IPS-15b (cell line): ENCODE measurements around the gene FAM107A.

Experiments
- H3K27me3 ChIP-seq: one replicate; pipeline ENCODE4 v1.6.1; 2013; ENCODE audit warnings: low read length; ENCODE audit not compliant: control insufficient read depth, insufficient read depth
- H3K36me3 ChIP-seq: one replicate; pipeline ENCODE4 v1.6.1; 2013; ENCODE audit warnings: low read length; ENCODE audit not compliant: control insufficient read depth, insufficient read depth
- H3K4me1 ChIP-seq: one replicate; pipeline ENCODE4 v1.6.1; 2013; ENCODE audit warnings: mild to moderate bottlenecking, low read length; ENCODE audit not compliant: control insufficient read depth, insufficient read depth
- H3K4me3 ChIP-seq: one replicate; pipeline ENCODE4 v1.5.1; 2013; ENCODE audit warnings: low read depth, low read length
- H3K9ac ChIP-seq: one replicate; pipeline ENCODE4 v1.6.1; 2013; ENCODE audit warnings: low read depth, mild to moderate bottlenecking, low read length
- H3K9me3 ChIP-seq: one replicate; pipeline ENCODE4 v1.6.1; 2013; ENCODE audit warnings: mild to moderate bottlenecking, low read length; ENCODE audit not compliant: control insufficient read depth, insufficient read depth

FAM107A gene

DNA sequence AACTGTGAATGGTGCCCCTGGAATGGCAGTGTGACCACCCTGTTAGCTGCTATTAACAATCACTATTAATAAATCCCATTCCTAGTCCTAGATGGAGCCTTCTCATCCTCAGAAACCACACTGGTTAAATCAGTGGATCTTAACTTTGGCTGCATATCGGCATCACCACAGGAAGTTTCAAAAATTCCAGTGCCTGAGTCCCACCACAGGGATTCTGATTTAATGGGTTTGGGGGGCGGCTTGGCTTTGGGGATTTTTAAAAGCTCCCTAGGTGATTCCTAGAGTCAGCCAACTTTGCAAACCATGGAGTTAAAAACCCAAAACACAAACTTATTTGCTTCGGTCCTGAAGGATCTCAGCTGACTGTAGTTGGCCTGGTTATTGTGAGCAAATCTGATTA is 3.1 kb downstream of the FAM107A start:
- H3K4me1 ChIP-seq: peaks cover 8% of the 10 kb centered on the region
- no peak overlapping the region for H3K4me3 ChIP-seq
- no peaks in the 10 kb centered on the region for H3K9me3 ChIP-seq
- no peaks in the 10 kb centered on the region for H3K36me3 ChIP-seq
- H3K27me3 ChIP-seq: peaks cover 6% of the 10 kb centered on the region
- no peak overlapping the region for H3K9ac ChIP-seq

DNA sequence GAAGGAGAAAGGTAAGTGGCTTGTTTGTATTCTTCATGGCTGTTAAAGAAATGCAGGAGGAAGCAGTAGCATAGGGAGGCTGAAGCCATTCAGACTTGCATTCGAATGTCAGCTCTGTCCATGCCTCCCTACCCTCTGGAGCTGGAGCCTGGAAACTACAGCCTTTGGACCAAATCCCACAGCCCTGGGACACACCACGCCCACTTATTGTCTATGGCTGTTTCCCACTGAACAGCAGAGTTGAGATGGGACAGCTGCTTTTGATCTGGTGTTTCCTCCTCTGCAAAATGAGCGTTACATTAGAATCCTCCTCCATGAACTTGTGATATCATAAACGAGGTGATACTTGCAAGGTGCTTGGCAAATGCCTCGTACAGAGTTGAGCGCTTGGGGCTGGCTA is 3.6 kb downstream of the FAM107A start:
- no peaks in the 10 kb centered on the region for H3K9me3 ChIP-seq
- no peaks in the 10 kb centered on the region for H3K36me3 ChIP-seq
- peaks cover 8% of the 10 kb centered on the region for H3K4me1 ChIP-seq
- H3K27me3 ChIP-seq: peaks cover 6% of the 10 kb centered on the region
- H3K9ac ChIP-seq: no peak overlapping the region
- H3K4me3 ChIP-seq: no peak overlapping the region

DNA sequence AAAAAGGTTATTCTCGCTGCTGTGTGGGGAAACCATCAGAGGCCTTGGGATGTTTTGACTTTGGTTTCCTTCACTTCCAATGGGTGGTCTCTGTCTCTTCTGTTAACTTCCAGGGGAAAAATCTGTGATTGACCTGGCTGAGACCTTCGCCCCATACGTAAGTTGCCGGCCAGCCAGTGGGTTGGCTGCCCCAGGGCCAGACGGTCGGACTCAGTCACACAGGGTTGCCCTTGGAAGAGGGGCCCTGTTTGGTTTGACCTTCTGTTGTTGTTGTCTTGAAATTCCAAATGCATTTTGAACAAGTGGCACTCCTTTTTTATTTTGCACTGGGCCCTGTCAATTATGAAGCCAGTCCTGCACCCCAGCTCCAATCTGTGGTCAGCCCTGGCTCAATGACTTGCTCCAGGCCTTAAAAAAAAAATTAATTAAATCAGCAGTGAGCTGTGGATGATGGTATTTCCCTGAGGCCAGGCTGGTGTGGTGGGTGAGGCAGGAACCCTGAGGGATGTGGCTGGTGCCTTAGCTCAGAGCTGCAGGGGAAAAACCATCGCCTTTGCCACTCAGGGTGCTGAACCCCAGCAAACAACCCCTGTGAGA is 4.5 kb downstream of the FAM107A start:
- no peaks in the 10 kb centered on the region for H3K9me3 ChIP-seq
- H3K27me3 ChIP-seq: peaks cover 6% of the 10 kb centered on the region
- no peak overlapping the region for H3K4me3 ChIP-seq
- no peak overlapping the region for H3K9ac ChIP-seq
- H3K36me3 ChIP-seq: no peaks in the 10 kb centered on the region
- H3K4me1 ChIP-seq: peaks cover 8% of the 10 kb centered on the region

GRCh38 chr3:58572013-58572633 is 5.1 kb downstream of the FAM107A start:
- H3K27me3 ChIP-seq: peaks cover 6% of the 10 kb centered on the region
- no peak overlapping the region for H3K9ac ChIP-seq
- peaks cover 4% of the 10 kb centered on the region for H3K4me1 ChIP-seq
- H3K4me3 ChIP-seq: no peak overlapping the region
- no peaks in the 10 kb centered on the region for H3K9me3 ChIP-seq
- no peaks in the 10 kb centered on the region for H3K36me3 ChIP-seq

GRCh38 chr3:58570851-58571250 is 6.3 kb downstream of the FAM107A start:
- Histone ChIP-seq H3K36me3 (no peaks in the 10 kb centered on the region), H3K9me3 (no peaks in the 10 kb centered on the region), H3K4me1 (peaks cover 2% of the 10 kb centered on the region), H3K9ac (no peak overlapping the region), H3K27me3 (peaks cover 2% of the 10 kb centered on the region), H3K4me3 (no peak overlapping the region)

DNA sequence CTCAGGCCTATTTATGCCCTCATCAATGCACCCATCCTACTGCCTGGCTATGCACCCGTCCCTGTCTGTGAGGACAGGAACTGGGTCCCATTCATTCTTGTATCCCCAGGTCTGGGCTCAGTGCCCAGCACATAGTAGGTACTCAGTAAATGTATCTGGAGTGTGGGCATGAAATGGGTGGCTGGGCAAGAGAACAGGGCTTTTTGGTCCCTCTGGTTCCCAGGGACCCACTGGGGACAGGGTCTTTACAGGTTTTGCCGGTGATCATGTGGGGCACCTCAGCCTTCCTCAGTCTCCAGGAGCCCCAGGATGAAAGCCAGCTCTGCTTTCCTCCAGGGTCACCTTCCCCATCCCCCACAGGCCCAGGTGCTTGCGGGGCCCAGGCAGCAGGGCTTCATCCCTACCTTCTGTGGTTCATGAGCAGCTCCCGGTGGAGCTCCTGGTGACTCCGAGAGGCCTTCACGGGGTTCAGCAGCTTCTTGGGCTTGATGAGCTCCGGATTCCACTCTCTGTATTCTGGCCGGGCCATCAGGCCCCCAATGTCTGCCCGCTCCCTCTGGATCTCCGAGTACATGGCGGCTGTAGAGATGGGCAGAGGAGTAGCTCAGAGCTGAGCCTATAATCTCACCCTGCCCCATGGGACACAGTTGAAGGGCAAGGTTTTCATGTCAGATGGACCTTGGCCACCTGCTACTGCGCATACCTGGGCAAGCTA is 7.7 kb downstream of the FAM107A start:
- peaks cover 8% of the 10 kb centered on the region for H3K4me1 ChIP-seq
- H3K9ac ChIP-seq: no peak overlapping the region
- no peaks in the 10 kb centered on the region for H3K36me3 ChIP-seq
- H3K4me3 ChIP-seq: no peak overlapping the region
- H3K9me3 ChIP-seq: no peaks in the 10 kb centered on the region
- H3K27me3 ChIP-seq: no peaks in the 10 kb centered on the region

GRCh38 chr3:58568572-58569286 is 8.5 kb downstream of the FAM107A start:
- H3K4me1 ChIP-seq: peaks cover 8% of the 10 kb centered on the region
- no peaks in the 10 kb centered on the region for H3K27me3 ChIP-seq
- H3K4me3 ChIP-seq: no peak overlapping the region
- no peaks in the 10 kb centered on the region for H3K9me3 ChIP-seq
- H3K36me3 ChIP-seq: no peaks in the 10 kb centered on the region
- H3K9ac ChIP-seq: no peak overlapping the region

GRCh38 chr3:58567251-58567515 is 10.0 kb downstream of the FAM107A start:
- H3K4me3 ChIP-seq: no peak overlapping the region
- no peaks in the 10 kb centered on the region for H3K36me3 ChIP-seq
- H3K27me3 ChIP-seq: no peaks in the 10 kb centered on the region
- no peaks in the 10 kb centered on the region for H3K9me3 ChIP-seq
- peaks cover 8% of the 10 kb centered on the region for H3K4me1 ChIP-seq
- H3K9ac ChIP-seq: no peak overlapping the region

GRCh38 chr3:58566398-58567250 is 10.6 kb downstream of the FAM107A start:
- Histone ChIP-seq H3K4me3 (no peak overlapping the region), H3K4me1 (peaks cover 10% of the 10 kb centered on the region), H3K36me3 (no peaks in the 10 kb centered on the region), H3K27me3 (no peaks in the 10 kb centered on the region), H3K9me3 (no peaks in the 10 kb centered on the region), H3K9ac (peak overlapping the region; percentile 43)

DNA sequence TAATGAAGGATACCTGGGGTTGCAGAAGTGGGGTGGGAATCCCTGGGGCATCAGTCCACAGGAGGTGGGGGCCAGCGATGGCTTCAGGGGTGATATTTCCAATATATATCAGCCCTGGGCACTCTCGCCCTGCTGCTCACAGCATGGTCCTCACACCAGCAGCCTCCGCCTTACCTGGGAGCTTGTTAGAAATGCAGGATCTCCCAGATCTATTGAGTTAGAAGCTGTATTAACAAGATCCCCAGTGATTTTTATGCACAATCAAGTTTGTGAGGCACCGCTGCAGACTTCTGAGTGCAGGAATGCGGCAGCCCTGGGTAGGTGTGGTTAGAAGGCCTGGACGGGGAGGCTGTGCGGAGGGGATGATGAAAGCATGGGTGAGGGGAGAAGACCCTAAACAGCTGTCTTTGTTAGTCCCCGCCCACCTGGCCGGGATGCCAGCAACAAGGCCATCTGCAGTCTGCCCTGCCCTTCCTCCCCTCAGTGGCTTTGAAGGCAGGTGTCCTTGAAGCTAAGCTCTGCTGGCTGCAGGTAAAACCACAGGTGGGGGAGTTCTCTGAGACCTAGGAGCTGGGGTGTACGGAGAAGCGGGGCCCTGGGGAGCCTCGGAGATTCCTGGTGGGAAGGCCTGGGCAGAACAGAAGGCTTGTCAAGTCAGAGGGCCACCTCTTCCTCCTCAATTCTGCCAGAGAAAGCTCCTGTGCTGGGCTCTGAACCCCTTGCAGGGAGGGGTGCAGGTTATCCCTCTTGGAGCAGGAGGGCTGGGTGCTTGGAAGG is 11.4 kb downstream of the FAM107A start:
- Histone ChIP-seq H3K36me3 (no peaks in the 10 kb centered on the region), H3K4me1 (peaks cover 12% of the 10 kb centered on the region), H3K27me3 (no peaks in the 10 kb centered on the region), H3K9ac (peak overlapping the region; percentile 43), H3K9me3 (no peaks in the 10 kb centered on the region), H3K4me3 (no peak overlapping the region)
